Prostate gland (tissue), 2 donors: ENCODE results near the gene GNG2.

Experiments
- CTCF ChIP-seq, 4 experiments: fragments of 200-600 bp in 2 of 4; fragments of 450-650 bp in 2 of 4; sonication (generic) in 2 of 4; IDR thresholded peaks; 1 replicate in 3 of 4; 2 replicates in 1 of 4; pipeline ENCODE4 v1.5.1; 2016 to 2019; ENCODE audit warnings: antibody characterized with exemption in 4 of 4, mild to moderate bottlenecking in 2 of 4, moderate library complexity in 2 of 4
- POLR2A ChIP-seq: fragments of 450-650 bp; IDR thresholded peaks from one replicate; pipeline ENCODE4 v1.6.1; 2016; ENCODE audit warnings: antibody characterized with exemption, mild to moderate bottlenecking
- POLR2AphosphoS5 ChIP-seq: sonication (generic); formaldehyde crosslinking; IDR thresholded peaks from one replicate; pipeline ENCODE4 v1.6.1; 2017; ENCODE audit warnings: antibody characterized with exemption

- TF ChIP-seq CTCF (IDR thresholded peaks at IDR 0.05) (no peak), POLR2AphosphoS5 (no peak), POLR2A (no peak)
Observed at GRCh38 chr14:51939226-51939625, 78.8 kb downstream of the GNG2 start.
